Measurements from ENCODE around the gene BCL2. TPM values are rescaled to one million over a fixed set of nuclear protein-coding genes. Genes with fewer than 3 reads are reported as not detected.

Gene BCL2
- total RNA-seq, 1 experiment from 2014 or later: 1.5 TPM

DNA sequence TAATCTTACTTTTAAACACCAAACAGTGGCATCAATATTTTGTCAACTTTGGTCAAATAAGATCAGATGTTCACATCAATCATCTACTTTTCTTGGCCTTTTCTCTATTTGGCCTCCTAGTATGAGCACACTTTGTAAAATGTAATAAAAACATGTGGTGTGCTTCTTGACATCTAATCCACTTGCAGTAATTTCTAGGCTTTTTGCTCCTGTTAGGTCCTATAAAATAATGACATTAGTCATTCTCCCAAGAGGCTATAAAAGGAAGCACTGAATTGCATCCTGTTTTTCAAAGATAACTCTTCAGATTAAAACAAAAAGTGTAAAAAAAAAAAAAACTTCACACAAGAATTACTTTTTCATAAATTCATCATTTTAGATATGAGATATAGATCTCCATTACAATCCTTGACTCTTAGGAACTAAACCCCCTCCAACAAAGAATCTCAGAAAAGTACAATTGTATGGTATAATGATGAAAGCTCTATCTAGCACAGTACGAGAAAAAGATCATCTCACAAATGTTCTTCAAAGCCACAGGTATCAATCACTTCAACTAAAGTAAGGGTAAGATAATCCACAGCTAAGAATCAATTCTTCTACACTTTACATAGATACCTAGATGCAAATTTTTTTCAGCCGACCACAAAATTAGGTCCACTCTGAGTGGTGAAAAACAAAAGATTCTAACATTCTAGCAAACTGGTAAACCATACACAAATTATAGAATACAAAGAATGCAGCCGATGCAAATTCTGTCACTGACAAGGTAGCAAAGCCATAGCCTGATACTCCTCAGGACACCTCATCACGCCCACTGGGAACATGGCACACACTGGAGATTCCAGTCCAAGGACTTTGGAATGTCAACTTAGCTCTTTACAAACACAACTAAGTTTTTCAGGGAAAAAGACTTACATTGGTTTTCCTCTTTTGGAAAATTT is 2.7 kb downstream of the BCL2 start:
- CTCF ChIA-PET: no interaction called here
- H3K9me3 ChIP-seq (ENCODE audit: low read length): no peaks in the 10 kb centered on the region
- peak; percentile 57 for DNase-seq
- ATAC-seq: 0 out of 2 replicates have a peak, but pooled peaks have one; percentile 10
- H4K20me1 ChIP-seq (ENCODE audit: low read length): no peaks in the 10 kb centered on the region
- H3F3A ChIP-seq (ENCODE audit: low read length, unreplicated experiment): no peaks in the 10 kb centered on the region
- TF ChIP-seq EZH2phosphoT487 (IDR thresholded peaks at IDR 0.05; ENCODE audit: borderline replicate concordance, low read length): no peak
- no peak for TF ChIP-seq EZH2 (IDR thresholded peaks at IDR 0.05; ENCODE audit: low read length, unreplicated experiment)
- TF ChIP-seq, protein P1, sequence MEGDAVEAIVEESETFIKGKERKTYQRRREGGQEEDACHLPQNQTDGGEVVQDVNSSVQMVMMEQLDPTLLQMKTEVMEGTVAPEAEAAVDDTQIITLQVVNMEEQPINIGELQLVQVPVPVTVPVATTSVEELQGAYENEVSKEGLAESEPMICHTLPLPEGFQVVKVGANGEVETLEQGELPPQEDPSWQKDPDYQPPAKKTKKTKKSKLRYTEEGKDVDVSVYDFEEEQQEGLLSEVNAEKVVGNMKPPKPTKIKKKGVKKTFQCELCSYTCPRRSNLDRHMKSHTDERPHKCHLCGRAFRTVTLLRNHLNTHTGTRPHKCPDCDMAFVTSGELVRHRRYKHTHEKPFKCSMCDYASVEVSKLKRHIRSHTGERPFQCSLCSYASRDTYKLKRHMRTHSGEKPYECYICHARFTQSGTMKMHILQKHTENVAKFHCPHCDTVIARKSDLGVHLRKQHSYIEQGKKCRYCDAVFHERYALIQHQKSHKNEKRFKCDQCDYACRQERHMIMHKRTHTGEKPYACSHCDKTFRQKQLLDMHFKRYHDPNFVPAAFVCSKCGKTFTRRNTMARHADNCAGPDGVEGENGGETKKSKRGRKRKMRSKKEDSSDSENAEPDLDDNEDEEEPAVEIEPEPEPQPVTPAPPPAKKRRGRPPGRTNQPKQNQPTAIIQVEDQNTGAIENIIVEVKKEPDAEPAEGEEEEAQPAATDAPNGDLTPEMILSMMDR (conservative IDR thresholded peaks at IDR 0.05; ENCODE audit: low read depth, low read length): no peak
- intact Hi-C loops (cut with micrococcal nuclease): no loop called here
- no peaks in the 10 kb centered on the region for H3K36me3 ChIP-seq (ENCODE audit: low read depth, low read length)
- no peak overlapping the region for H3K4me3 ChIP-seq (ENCODE audit: low read length)
- POLR2A ChIA-PET (ENCODE audit: unreplicated experiment): no interaction called here
- no peaks in the 10 kb centered on the region for H3K9me2 ChIP-seq (replicated peaks; ENCODE audit: low read length)
- no peak overlapping the region for H3K27ac ChIP-seq (ENCODE audit: low read length)
- H2AFZ ChIP-seq (ENCODE audit: low read length): no peak overlapping the region
- no peaks in the 10 kb centered on the region for H3K79me2 ChIP-seq (ENCODE audit: low read length)
- peaks cover 21% of the 10 kb centered on the region for H3K4me1 ChIP-seq (ENCODE audit: insufficient read depth, low read length)
- BruUV-seq (replicated peaks): no TSS peak
- H3K27me3 ChIP-seq (ENCODE audit: low read length): no peaks in the 10 kb centered on the region
- 0 out of 2 replicates have a peak overlapping the region, but pooled peaks have one; percentile 25 for H3K4me2 ChIP-seq (ENCODE audit: low read length)
- no peak overlapping the region for H3K9ac ChIP-seq (ENCODE audit: low read length)

DNA sequence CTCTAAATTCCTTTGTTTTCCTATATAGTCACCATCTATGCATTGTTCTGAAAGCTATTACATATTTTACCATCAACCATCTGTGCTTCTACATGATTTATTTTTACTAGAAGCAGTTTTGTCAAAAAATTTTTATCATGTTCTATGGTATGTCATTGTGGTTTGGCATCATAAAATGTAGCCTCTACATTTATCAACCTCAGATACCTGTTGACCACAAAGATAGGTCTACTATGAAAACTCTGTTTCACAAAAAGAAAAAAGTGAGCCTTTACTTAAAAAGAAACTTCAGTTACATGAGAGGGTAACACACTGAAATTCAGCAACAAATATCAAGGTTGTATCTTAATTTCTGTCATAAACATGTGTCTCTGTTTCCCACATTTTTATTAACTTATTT is 3.7 kb downstream of the BCL2 start:
- intact Hi-C loops (cut with micrococcal nuclease): no loop called here

More for the DNA sequence above, 3.7 kb downstream of the BCL2 start:
- ATAC-seq (no peak), DNase-seq (peak; percentile 44)
- POLR2A ChIA-PET (ENCODE audit: unreplicated experiment): no interaction called here
- 0 out of 2 replicates have a peak overlapping the region, but pooled peaks have one; percentile 25 for H3K4me2 ChIP-seq (ENCODE audit: low read length)
- H3K36me3 ChIP-seq (ENCODE audit: low read depth, low read length): no peaks in the 10 kb centered on the region
- no peaks in the 10 kb centered on the region for H3F3A ChIP-seq (ENCODE audit: low read length, unreplicated experiment)
- no peak overlapping the region for H3K27ac ChIP-seq (ENCODE audit: low read length)
- H3K9me2 ChIP-seq (replicated peaks; ENCODE audit: low read length): no peaks in the 10 kb centered on the region
- no peak for TF ChIP-seq EZH2 (IDR thresholded peaks at IDR 0.05; ENCODE audit: low read length, unreplicated experiment)
- no peak for TF ChIP-seq EZH2phosphoT487 (IDR thresholded peaks at IDR 0.05; ENCODE audit: borderline replicate concordance, low read length)
- TF ChIP-seq, protein P1 (conservative IDR thresholded peaks at IDR 0.05; ENCODE audit: low read depth, low read length): no peak
- H3K4me3 ChIP-seq (ENCODE audit: low read length): no peak overlapping the region
- no peaks in the 10 kb centered on the region for H3K27me3 ChIP-seq (ENCODE audit: low read length)
- CTCF ChIA-PET: no interaction called here
- H3K9me3 ChIP-seq (ENCODE audit: low read length): no peaks in the 10 kb centered on the region
- H3K4me1 ChIP-seq (ENCODE audit: insufficient read depth, low read length): peaks cover 19% of the 10 kb centered on the region
- no peaks in the 10 kb centered on the region for H3K79me2 ChIP-seq (ENCODE audit: low read length)
- BruUV-seq (replicated peaks): no TSS peak
- H2AFZ ChIP-seq (ENCODE audit: low read length): no peak overlapping the region
- no peaks in the 10 kb centered on the region for H4K20me1 ChIP-seq (ENCODE audit: low read length)
- H3K9ac ChIP-seq (ENCODE audit: low read length): no peak overlapping the region
